Activated naive CD8-positive, alpha-beta T cell treated with anti-CD3 and anti-CD28 coated beads, Interleukin-2, amount 50 U/mL, for 16 hours (primary cell): Measurements from ENCODE around the gene BTRC.

Experiments
- DNase-seq: peaks from one replicate; pipeline ENCODE4 v3.0.0-alpha.2; 2020; ENCODE audit warnings: low read depth, low spot score

BTRC gene

DNA sequence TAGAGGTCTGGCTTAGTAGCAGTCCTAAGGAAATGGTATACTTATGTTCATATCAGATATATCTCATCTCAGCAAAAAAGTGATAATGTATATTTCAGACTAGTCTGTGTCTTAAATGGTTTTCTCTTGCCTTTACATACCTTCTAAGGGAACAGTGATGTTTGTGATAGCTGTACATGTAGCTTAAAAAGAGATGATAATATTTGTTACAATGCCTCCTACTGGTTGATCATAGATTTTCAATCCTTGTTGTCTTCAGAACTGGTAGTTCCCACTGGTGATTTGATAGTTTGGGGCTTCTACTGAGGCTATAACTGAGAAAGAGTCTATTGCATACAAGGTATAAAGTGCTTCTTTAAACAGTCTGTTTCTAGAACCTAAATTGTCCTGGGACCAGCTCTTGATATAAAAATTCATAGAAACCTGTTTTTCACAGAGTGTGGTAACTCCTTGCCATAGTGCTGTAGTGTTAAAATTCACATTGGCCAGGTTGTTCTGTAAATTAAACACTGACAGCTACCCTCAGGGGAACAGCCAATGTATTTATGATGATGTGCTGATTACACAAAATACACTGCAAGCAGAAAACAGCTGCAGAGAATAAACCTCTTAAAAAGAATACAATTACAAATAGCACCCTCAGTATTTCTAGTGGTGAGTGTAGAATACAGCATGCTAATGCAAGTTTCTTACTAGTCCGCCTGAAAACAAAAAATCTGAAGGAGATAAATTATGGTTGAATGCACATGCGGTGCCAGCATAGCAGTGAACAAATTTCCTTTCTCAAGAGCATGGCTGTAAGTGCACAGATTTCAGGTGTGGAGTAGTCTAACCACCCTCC lies 90.3 kb downstream of the BTRC start:
- DNase-seq = no peak

DNA sequence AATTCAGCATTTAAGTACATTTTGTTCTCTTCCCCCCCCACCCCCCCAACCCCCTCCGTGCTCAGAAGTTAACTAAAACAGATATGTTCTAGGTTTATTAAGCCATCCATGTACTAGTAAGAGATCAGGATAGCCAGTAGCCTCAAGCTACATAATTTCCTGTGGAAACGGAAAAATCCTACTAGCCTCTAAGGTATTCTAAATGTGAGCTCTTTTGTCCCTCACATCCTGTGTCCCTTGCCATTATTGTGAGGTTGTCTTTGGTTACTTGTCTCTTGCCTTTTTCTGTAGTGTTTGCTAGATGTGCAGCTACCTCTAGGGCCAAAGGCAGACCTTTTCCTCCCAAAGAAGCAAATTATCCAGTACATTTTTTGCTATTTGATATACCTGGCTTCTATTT lies 92.1 kb downstream of the BTRC start:
- DNase-seq = no peak

DNA sequence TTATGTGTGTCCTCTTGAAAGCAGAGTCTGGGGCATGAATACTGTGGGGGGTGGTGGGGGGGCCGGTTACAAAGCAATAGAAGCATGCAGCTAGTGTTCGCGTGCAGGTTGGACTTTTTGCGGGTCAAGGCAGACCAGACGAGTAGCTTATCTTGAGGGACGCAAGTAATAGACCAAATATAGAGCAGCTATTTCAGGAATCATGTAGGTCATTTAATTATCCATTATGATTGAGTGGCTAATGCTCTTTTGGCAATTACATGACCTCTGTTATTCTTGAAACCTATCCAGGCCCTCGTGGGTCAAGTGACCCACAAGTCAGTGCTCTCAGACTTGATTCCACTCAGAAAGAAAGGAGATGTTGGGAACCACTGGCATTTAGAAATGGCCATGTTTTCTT lies 93.0 kb downstream of the BTRC start:
- no peak for DNase-seq

DNA sequence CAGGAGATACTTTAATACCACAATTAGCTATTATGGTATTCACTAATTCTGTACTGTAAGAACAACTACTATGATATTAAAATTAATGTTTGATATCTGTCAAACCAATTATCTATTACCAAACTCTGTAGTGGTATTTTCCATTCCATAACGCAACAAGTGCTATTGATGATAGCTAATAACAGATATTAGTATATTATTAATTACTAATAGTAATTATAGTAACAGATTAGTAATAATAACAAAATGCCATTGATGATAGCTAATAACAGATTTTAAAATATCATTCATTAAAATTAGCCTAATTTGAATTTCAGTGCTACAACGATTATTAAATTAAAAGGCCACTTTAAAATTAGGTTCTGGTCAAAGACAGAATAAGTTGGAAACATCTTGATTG lies 93.5 kb downstream of the BTRC start:
- no peak for DNase-seq

DNA sequence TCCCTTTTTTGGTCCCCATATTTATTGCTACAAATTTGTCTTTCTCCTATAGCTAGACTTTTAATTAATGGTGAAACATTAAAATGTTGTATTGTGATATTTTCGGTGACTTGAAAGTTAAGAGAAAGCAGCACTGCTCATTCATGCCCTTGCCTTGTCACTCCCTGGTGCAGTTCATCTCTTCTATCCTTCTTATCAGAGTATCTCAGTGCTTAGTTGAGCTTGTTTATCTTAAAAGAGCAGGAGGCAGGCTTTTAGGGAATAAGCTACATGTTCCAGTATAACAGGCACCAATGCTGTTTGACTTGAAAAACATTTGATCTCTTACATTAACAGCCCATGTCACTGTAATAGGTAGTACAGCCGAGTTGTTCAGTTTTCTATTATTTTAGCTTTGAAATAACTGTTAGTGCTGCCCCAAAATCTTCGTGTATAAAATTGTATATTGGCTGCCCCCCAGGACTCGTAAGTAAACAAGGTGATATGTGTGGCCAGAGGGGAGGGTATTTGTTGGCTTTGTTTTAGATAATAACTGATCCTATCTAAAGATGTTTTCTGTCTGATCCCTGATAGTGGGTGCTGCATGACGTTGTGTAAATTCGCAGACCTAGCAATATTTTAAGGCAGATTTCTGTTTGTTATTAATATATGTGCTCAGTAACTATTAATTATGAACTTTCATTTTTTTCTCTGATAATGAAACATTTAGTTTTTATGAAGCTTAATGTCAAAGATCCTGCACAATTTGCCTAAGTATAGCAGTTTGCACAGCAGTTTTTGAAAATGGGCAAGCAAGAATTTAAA lies 96.5 kb downstream of the BTRC start:
- DNase-seq = no peak

DNA sequence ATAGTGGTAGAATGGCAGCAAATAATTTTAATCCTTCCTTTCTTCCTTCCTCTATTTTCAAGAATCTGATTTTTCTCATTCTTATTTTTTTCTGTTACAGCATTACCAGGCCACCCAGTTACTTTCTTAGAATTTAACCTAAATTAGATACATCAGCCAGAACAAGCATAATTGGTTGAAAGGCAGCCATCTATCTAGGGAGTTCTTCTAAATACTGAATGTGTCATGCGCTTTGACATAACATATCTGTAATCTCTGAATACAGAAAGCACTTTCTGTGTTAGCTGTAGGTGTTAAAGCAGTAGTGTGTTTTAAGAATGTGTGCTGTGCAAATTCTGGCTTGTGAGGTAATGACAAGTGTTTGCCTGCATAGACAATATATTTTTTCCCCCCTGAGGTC lies 97.3 kb downstream of the BTRC start:
- no peak for DNase-seq

DNA sequence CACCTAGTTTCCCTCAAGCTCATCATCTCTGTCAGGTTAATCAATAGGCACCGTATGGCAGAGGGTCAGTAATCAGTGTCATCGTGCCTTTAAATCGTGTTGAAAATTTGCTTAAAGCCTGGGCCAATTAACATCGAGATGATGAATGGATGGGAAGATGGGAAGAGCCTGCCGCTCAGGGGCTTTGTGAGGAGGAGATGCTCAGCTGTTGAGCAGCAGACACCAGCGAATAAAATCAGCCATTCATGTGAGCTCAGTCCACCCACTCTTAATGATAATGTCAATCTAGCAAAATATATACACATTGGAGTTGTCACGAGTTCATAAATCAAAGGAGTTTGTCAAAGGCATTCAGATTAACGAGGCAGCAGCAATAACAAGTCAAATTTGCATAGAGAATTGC lies 97.7 kb downstream of the BTRC start:
- no peak for DNase-seq

DNA sequence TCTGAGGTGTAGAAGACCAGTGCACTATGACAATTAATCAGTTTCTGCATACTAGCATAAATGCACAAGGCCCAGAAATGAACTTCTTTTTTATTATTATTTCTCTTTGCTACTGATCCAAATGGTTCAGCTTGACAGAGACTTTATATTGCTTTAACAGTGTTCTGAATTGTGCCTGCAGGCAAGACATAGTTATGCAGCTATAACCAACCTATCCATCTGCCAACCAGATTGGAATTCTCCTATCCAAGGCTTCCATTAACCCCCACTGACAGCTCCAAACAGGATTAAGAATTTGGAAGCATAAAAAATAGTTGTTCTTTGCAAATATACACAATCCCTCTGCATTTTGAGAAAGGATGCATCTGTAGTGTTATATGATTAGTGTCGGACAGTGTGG lies 98.2 kb downstream of the BTRC start:
- no peak for DNase-seq

DNA sequence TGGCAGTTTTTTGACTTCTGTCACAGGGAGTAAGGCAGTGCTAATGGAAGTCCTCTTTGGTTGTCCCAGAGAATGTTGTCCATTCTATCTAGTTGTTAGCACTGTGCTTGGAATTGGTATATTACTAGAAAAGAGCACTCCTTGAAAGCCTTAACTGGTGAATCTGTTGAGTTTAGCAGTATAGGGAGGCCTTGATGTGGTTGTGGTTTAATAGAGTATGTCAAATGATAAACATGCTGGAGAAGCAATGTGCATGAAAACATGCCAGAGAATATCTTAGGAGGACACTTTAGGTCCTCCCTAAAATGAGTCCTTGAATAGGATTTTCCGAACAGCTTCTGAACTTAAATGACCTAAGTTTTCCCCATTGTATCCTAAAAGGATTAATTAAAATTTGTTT lies 98.6 kb downstream of the BTRC start:
- no peak for DNase-seq

DNA sequence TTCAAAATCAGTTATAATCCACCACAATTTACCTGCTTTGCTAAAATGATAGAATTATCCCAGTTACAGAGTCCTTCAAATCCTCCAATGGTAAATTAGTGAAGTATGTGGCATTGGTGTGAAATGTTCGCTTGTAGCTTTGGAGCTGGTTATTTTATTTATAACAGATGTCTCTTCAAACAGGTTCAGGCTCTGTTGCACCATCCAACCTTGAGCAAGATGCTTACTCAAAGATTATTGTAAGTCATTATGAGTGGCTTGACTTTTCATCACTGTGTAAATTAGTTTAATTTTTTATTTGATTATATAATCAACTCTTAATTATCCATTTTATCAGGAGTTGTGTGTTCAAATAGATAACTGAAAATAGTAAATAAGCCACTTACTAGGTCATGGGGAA lies 99.4 kb downstream of the BTRC start:
- DNase-seq = no peak

DNA sequence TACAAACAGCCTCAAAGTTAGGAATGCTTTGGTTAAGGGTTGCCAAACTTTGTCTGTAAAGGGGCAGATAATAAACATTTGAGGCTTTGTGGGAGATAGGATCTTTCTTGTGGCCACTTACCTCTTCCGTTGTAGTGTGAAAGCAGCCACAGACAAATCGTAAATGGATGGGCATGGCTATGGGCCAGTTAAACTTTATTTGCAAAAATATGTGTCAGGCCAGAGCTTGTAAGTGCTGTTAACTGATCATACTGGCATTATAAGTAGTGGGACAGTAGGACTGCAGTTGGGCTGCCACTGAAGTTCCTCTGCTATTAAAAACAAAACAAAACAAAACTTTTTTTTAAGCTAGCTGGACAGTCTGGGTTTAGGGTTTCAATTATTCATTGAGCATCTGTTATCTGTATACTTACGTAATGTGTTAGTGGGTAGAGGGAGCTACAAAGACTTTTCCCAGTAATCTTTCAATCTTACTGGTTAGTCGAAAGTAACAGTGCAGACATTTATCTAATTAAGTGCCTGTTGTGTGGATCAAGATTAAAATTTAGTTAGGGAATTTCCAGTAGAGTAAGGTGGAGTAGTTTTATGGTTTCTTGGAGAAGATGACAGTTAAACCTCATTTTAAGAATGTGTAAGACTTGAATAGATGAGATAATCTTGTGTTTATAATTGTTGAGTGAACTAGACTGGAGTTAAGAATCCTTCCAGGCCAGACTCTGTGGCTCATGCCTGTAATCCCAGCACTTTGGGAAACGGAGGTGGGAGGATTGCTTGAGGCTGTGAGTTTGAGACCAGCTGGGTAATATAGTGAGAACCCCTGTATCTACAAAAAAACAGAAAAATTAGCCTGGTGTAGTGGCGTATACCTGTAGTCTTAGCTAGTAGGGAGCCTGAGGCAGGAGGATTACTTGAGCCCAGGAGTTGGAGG lies 100.1 kb downstream of the BTRC start:
- DNase-seq = no peak

DNA sequence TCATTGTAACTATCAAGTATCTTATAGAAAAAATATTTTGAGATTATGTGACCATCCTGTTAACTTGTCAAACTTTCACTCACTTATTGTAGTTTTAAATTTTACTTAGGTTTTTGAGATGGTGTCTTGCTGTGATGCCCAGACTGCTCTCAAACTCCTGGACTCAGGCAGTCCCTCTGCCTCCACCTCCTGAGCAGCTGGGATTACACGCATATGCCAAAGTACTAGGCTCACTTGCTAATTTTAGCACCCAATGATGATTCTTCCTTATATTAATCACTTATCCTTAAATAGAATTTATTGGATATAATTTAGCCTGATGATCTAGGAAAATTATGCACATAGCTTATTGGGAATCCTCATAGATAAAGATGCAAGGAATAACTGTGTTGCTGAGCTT lies 104.9 kb downstream of the BTRC start:
- DNase-seq = no peak

DNA sequence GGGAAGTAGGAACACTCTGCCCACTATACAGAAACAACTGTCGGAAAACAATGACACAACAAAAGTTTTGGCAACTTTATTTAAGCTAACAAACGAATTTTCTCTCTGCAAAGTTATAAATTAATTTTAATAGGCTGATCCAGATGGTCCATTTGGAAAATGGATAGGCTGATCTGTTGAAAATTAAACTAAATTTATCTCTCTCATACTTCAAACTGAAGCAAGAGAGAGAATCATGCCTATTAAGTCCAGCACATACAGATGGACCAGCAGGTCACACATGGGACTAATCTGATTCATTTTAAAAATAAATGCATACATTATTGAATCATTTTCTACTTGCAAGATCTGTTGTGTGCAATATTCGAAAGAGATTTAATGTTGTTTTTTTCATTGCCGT lies 110.1 kb downstream of the BTRC start:
- no peak for DNase-seq

DNA sequence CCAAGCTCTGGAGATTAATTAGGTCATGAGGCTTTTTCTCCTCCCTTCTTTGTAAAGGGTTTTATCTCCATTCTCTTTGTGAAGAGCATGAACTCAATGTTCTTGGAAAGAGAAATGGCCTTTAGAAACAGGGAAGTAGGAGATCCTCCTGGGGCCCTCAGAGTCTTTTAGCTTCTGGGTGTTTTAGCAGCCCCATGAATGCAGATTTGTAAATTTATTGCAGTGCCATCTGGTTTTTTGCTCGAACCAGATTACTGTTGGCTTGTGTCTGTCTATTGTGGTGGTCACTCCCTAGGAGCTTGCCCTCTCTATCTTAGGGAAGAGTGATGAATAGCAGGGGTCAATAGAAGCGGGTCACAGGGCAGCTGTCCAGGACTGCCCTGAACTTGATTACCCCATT lies 110.6 kb downstream of the BTRC start:
- DNase-seq = no peak

DNA sequence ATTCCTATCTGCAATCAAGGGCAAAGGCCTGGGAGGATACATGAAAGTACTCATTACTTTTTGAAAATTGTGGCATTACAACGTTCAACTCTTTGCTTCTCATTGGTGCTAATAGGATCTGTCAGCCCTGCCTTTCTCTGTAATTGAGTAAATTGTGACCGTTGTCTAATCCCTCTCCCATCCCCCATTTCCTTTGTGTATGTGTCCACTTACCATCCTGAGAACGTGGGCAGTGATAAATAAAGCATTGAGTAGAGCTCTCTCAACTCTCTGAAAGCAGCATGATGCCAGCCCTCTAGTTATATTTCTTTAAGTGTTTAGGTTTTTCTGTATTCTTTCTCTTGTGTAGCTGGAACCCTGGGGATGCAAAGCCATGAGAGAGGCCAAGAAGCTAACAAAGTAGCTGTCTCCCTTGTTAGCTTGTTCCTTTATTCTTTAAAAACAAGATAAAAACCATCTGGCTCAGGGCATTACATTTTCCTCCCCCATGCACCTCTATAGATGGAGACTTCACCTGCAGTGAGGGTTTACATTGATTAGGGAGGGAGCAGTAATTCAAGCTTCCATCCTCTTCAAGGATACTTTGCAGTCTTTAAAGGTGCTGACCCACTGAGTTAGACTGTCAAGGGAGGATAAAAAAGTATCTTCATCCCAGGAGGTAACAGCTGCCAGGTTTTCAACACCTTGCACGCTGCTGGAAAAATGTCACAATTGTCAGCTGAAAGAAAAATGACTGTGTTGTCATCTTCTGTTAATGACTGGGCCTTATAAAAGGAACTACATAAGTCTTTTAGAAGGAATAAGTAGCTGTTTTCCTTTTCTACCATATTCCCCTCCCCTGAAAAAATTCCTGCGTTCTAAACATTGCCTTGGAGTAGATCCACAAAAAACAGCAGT lies 112.3 kb downstream of the BTRC start:
- DNase-seq = no peak

DNA sequence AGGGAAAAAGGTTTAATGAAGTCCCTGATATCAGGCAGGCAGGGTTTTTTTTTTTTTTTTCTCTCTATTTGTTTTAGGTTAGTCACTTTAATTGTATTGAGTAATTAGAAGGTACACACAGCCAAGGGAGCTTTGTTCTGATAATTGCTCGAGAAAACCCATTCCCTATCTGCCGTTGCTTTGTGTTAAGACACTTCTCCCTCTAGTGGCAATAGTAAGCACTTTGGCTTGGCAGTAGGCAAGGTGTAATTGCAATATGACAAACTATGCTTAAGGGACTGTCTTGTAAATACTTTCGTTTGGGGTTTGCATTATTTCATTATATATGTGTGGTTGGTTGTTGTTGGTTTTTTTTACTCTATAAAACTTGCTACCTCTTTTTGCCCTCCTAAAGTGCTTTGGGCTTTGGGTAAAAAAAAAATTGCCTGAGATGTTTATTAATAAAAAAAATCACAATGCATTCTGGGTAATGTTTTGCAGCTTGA lies 113.4 kb downstream of the BTRC start:
- no peak for DNase-seq

DNA sequence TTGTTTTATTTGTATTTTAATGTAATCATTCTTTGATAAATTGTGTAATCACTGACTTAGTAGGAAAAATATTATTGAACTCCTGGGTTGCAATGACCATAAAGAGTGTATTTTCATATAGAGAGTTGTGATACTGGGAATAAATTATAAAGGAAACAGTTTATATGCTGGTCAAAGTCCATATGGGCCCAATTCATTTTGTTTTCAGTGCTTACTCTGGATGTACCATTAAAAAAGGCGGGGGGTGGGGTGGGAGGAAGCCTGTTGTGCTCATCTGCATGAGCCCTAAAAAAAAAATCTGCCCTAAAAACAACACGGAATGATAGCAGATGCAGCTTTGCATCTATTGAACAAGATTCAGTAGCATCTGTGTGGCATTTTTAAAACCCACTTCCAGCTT lies 114.2 kb downstream of the BTRC start:
- DNase-seq = no peak

DNA sequence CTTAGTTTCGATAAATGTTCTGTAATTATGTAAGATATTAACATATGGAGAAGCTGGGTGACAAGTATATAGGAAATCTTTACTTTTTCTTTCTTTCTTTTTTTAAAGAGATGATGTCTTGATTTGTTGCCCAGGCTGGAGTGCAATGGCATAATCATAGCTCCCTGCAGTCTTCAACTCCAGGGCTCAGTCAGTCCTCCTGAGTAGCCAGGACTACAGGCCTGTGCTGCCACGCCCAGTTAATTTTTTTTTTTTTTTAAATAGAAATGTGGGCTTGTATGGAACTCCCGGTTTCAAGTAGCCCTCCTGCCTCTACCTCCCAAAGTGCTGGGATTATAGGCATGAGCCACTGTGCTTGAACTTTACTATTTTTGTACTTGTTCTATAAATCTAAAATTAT lies 122.4 kb downstream of the BTRC start:
- no peak for DNase-seq

DNA sequence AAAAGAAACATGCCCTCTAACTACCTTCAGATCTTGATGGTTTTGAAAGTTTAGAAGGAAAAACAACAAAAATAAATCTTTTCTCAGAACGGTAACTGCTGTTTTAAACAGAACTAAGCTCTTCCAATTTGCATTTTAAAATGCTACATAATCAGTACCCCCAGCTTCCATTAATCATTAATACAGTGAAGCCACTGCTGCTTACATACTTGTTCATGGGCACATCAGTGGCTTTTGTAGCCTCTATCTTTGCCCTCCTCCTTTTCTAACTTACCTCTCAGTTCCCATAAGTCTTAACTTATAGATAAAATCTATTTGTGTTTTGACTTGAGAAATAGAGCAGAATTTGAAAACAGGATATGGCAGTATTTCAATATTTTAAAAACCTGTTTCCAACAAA lies 125.0 kb downstream of the BTRC start:
- DNase-seq = no peak

DNA sequence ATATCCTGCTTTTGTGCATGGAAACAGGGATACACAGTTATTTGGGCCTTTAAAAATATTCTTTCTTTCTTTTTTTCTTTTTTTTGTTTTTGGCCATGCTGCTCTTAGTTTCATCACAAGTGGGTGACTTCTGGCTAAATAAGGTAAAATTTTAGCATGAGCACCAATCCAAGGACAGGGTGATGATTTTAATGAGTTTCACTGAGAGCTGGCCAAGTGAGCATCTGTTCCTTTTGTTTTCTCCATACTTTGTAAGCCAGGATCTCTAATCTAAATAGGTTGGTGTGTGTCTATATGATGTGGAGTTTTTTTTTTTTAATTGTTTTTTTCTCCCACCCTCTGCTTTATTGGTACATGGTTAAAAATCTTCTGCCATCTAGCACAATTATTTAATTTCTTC lies 127.3 kb downstream of the BTRC start:
- DNase-seq = no peak

DNA sequence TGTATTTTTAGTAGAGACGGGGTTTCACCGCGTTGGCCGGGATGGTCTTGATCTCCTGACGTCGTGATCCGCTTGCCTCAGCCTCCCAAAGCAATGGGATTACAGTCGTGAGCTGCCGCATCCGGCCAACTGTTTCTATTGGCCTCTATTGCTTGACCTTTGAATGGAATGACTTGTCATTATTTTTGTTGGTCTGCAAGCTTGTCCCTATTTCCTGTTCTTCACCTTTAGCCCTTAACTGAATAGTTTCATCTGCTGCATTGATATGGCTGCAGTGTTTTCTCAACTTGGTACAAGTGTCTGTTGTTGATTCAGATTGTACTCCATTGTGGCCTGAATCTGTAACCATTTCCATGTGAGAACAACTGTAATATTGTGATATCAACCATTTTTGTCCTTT lies 128.6 kb downstream of the BTRC start:
- no peak for DNase-seq
